ENCODE measurements around the gene ZNF385B. TPM values are rescaled to one million over a fixed set of nuclear protein-coding genes. Genes with fewer than 3 reads are reported as not detected.

The ZNF385B gene
- polyA plus RNA-seq, 4 donors, result 0.21 to 2.3 (median 0.22) TPM; not detected in 1

DNA sequence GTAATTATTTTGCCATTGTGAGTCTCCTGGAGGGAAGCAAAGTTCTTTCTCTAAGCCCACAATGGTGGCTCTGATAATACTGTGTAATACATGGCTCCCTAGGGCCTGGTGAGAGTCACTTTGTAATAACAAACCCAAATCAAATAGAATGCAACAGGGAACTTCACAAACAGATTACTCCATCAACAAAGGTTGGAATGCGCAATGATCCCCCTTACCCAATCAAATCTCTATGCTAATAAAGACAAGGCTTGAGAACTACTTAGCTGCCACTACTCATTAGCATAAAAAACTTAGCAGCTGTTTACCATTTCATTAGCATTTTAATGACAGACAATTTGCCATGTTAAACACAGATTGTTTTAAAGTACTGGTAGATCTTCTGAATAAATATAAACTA lies 311.2 kb downstream of the ZNF385B start:
- Histone ChIP-seq H3K4me3 (ENCODE audit: low read depth in 1 of 3, low read length in 3 of 3) (no peak overlapping the region), H3K9me3 (ENCODE audit: control insufficient read depth in 2 of 2, insufficient read depth in 1 of 2, low read depth in 1 of 2, low read length in 1 of 2) (no peaks in the 10 kb centered on the region), H3K27me3 (ENCODE audit: control insufficient read depth in 3 of 3, insufficient read depth in 3 of 3, low read length in 3 of 3) (no peaks in the 10 kb centered on the region), H3K36me3 (ENCODE audit: control insufficient read depth in 3 of 3, insufficient read depth in 2 of 3, low read depth in 1 of 3, low read length in 3 of 3) (no peaks in the 10 kb centered on the region), H3K4me1 (ENCODE audit: control insufficient read depth in 3 of 3, insufficient read depth in 2 of 3, low read depth in 1 of 3, low read length in 2 of 3) (no peaks in the 10 kb centered on the region), H3K27ac (ENCODE audit: low read depth in 1 of 3, low read length in 2 of 3) (no peak overlapping the region)
- 74 to 91% (median 88%) methylated on average over 1 of the region's 1 CpG for WGBS, 3 donors
- DNase-seq, result no peak
- no peak for FAIRE-seq

DNA sequence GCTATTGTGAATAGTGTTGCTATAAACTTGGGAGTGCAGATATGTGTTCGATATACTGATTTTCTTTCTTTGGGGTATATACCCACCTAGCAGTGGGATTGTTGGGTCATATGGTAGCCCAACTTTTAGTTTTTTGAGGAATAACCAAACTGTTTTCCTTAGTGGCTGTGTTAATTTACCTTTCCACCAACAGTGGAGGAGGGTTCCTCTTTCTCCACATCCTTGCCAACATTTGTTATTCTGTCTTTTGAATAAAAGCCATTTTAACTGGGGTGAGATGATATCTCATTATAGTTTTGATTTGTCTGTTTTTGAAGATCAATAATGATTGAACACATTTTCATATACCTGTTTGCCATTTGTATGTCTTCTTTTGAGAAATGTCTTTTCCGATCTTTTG lies 314.8 kb downstream of the ZNF385B start:
- Histone ChIP-seq H3K4me3 (ENCODE audit: low read depth in 1 of 3, low read length in 3 of 3) (no peak overlapping the region), H3K4me1 (ENCODE audit: control insufficient read depth in 3 of 3, insufficient read depth in 2 of 3, low read depth in 1 of 3, low read length in 2 of 3) (no peaks in the 10 kb centered on the region), H3K27ac (ENCODE audit: low read depth in 1 of 3, low read length in 2 of 3) (no peak overlapping the region), H3K9me3 (ENCODE audit: control insufficient read depth in 2 of 2, insufficient read depth in 1 of 2, low read depth in 1 of 2, low read length in 1 of 2) (no peaks in the 10 kb centered on the region), H3K36me3 (ENCODE audit: control insufficient read depth in 3 of 3, insufficient read depth in 2 of 3, low read depth in 1 of 3, low read length in 3 of 3) (no peaks in the 10 kb centered on the region), H3K27me3 (ENCODE audit: control insufficient read depth in 3 of 3, insufficient read depth in 3 of 3, low read length in 3 of 3) (no peaks in the 10 kb centered on the region)
- no peak for FAIRE-seq
- WGBS, 3 donors, result 85 to 93% (median 92%) methylated on average over 2 of the region's 2 CpGs
- no peak for DNase-seq

DNA sequence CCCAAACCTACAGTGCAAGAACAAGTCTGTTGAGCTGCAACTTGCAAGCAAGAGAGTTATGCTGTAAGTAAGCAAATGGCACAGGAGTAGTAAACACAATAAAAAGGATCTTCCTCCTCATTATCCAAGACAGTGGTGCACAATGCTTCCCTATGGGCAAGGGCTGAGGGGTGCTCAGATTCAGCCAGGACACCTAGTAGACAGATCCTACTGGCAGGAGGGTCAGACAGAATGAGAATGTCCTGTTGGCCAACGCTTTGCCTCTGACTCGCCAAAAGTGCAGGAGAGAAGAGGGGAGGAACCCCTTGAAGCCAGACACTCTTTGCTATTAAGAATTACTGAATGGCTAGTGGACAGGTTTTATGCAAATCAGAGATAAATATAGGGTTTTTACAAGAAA lies 316.4 kb downstream of the ZNF385B start:
- H3K9me3 ChIP-seq (ENCODE audit: control insufficient read depth in 2 of 2, insufficient read depth in 1 of 2, low read depth in 1 of 2, low read length in 1 of 2), result no peaks in the 10 kb centered on the region
- 76 to 86% (median 81%) methylated on average over 2 of the region's 2 CpGs for WGBS, 3 donors
- DNase-seq (no peak), FAIRE-seq (no peak)
- H3K4me3 ChIP-seq (ENCODE audit: low read depth in 1 of 3, low read length in 3 of 3), result no peak overlapping the region
- no peak overlapping the region for H3K27ac ChIP-seq (ENCODE audit: low read depth in 1 of 3, low read length in 2 of 3)
- no peaks in the 10 kb centered on the region for H3K4me1 ChIP-seq (ENCODE audit: control insufficient read depth in 3 of 3, insufficient read depth in 2 of 3, low read depth in 1 of 3, low read length in 2 of 3)
- H3K27me3 ChIP-seq (ENCODE audit: control insufficient read depth in 3 of 3, insufficient read depth in 3 of 3, low read length in 3 of 3), result no peaks in the 10 kb centered on the region
- H3K36me3 ChIP-seq (ENCODE audit: control insufficient read depth in 3 of 3, insufficient read depth in 2 of 3, low read depth in 1 of 3, low read length in 3 of 3), result no peaks in the 10 kb centered on the region

DNA sequence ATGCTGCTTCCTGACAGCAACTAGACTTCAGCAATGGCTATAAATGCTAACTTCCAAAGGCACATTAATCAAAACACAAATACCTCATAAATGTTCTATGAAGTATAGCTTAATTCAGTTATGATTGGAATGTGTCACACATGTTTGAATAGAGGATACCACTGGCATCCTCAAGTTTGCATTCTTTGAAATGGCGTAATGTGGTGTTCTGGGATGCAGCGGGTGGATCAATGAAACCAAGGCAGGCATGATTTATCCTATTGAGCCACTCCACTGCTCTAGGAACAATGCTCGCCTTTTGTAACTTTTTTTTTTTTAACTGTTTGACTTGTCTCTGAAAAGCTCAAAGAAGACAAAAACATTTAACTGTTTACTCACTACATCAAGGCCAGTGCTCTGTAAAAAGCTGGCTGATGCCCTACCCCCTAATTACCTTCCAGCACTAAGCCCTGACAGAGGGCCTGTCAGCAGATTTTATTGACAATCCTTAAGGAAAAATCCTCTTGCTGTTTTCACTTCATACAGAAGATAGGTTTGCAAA lies 318.0 kb downstream of the ZNF385B start:
- DNase-seq, result no peak
- Histone ChIP-seq H3K27ac (ENCODE audit: low read depth in 1 of 3, low read length in 2 of 3) (no peak overlapping the region), H3K4me3 (ENCODE audit: low read depth in 1 of 3, low read length in 3 of 3) (no peak overlapping the region), H3K4me1 (ENCODE audit: control insufficient read depth in 3 of 3, insufficient read depth in 2 of 3, low read depth in 1 of 3, low read length in 2 of 3) (no peaks in the 10 kb centered on the region), H3K36me3 (ENCODE audit: control insufficient read depth in 3 of 3, insufficient read depth in 2 of 3, low read depth in 1 of 3, low read length in 3 of 3) (no peaks in the 10 kb centered on the region), H3K27me3 (ENCODE audit: control insufficient read depth in 3 of 3, insufficient read depth in 3 of 3, low read length in 3 of 3) (no peaks in the 10 kb centered on the region), H3K9me3 (ENCODE audit: control insufficient read depth in 2 of 2, insufficient read depth in 1 of 2, low read depth in 1 of 2, low read length in 1 of 2) (peaks cover 0 to 3% of the 10 kb centered on the region in 2 donors)
- FAIRE-seq, result no peak
- 69 to 82% (median 80%) methylated on average over 3 of the region's 3 CpGs for WGBS, 3 donors

DNA sequence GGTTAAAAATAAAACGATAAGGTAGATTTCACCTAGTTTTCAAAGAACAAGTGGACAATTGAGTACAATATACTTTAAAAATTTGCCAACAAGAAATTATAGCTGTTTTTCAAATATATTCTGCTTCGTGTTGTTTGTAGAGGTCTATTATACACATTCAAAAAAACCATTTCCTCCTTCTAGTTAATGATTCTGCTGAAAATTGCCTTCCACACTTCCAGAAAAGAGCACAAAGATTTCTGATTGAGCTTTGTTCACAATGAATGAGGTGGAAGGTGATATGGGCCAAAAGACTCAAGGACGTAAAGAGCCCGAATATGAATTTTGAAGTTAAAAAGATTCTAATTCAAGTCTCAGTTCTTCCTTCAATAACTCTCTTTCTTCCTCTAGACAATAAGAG lies 319.8 kb downstream of the ZNF385B start:
- WGBS, 3 donors, result 51 to 66% (median 59%) methylated on average over 4 of the region's 4 CpGs
- no peaks in the 10 kb centered on the region for H3K4me1 ChIP-seq (ENCODE audit: control insufficient read depth in 3 of 3, insufficient read depth in 2 of 3, low read depth in 1 of 3, low read length in 2 of 3)
- H3K27ac ChIP-seq (ENCODE audit: low read depth in 1 of 3, low read length in 2 of 3), result no peak overlapping the region
- peaks cover 0 to 3% of the 10 kb centered on the region in 2 donors for H3K9me3 ChIP-seq (ENCODE audit: control insufficient read depth in 2 of 2, insufficient read depth in 1 of 2, low read depth in 1 of 2, low read length in 1 of 2)
- H3K36me3 ChIP-seq (ENCODE audit: control insufficient read depth in 3 of 3, insufficient read depth in 2 of 3, low read depth in 1 of 3, low read length in 3 of 3), result no peaks in the 10 kb centered on the region
- no peaks in the 10 kb centered on the region for H3K27me3 ChIP-seq (ENCODE audit: control insufficient read depth in 3 of 3, insufficient read depth in 3 of 3, low read length in 3 of 3)
- DNase-seq (no peak), FAIRE-seq (no peak)
- H3K4me3 ChIP-seq (ENCODE audit: low read depth in 1 of 3, low read length in 3 of 3), result no peak overlapping the region

DNA sequence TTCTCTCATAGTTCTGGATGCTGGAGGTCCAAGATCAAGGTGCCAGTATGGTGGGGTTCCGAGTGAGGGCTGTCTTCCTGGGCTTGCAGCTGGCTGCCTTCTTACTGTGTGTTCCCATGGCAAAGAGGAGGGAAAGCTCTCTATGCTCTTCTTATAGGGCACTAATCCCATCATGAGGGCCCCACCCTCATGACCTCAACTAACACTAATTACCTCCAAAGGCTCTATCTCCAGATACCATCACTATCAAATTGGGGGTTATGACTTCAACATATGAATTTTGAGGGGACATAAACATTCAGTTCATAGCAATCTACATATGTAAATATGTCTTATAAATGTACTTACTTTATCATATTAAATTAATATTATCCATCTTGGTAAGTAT lies 322.3 kb downstream of the ZNF385B start:
- H3K27me3 ChIP-seq (ENCODE audit: control insufficient read depth in 3 of 3, insufficient read depth in 3 of 3, low read length in 3 of 3), result no peaks in the 10 kb centered on the region
- WGBS, 3 donors, result 76 to 90% (median 88%) methylated on average over 1 of the region's 1 CpG
- no peaks in the 10 kb centered on the region for H3K36me3 ChIP-seq (ENCODE audit: control insufficient read depth in 3 of 3, insufficient read depth in 2 of 3, low read depth in 1 of 3, low read length in 3 of 3)
- H3K9me3 ChIP-seq (ENCODE audit: control insufficient read depth in 2 of 2, insufficient read depth in 1 of 2, low read depth in 1 of 2, low read length in 1 of 2), result peaks cover 0 to 3% of the 10 kb centered on the region in 2 donors
- H3K4me3 ChIP-seq (ENCODE audit: low read depth in 1 of 3, low read length in 3 of 3), result no peak overlapping the region
- DNase-seq (no peak), FAIRE-seq (no peak)
- H3K4me1 ChIP-seq (ENCODE audit: control insufficient read depth in 3 of 3, insufficient read depth in 2 of 3, low read depth in 1 of 3, low read length in 2 of 3), result no peaks in the 10 kb centered on the region
- no peak overlapping the region for H3K27ac ChIP-seq (ENCODE audit: low read depth in 1 of 3, low read length in 2 of 3)

DNA sequence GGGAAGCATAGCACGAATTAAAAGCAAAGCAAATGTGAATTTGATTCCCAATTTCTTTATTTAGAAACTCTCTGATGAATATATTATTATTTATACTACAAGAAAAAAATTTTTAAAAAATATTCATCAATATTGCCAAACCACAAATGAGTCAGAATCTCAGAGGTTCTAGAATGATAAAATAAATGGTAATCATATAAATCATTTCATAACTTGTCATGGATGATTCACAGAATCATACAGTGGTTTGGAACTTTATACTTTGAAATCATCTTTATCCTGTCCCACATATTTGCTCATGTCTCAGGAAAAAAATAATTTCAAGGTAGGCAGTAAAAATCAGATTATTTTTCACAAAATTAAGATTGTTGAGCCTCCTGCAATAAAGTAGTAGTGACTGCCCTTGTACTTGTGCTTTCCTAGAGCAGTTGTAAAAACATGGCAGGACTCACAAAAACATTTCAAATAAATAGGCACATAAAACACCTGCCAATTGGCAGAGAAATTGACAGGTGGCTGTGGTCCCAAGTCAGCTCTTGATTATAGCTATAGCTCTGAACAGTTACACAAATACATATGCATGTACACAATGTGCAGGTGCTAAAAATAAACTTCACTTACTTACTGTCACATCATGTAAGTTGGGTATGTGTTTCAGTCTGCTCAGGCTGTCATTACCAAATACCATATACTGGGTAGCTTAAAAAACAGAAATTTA lies 322.8 kb downstream of the ZNF385B start:
- peaks cover 0 to 3% of the 10 kb centered on the region in 2 donors for H3K9me3 ChIP-seq (ENCODE audit: control insufficient read depth in 2 of 2, insufficient read depth in 1 of 2, low read depth in 1 of 2, low read length in 1 of 2)
- no peak overlapping the region for H3K27ac ChIP-seq (ENCODE audit: low read depth in 1 of 3, low read length in 2 of 3)
- no peaks in the 10 kb centered on the region for H3K4me1 ChIP-seq (ENCODE audit: control insufficient read depth in 3 of 3, insufficient read depth in 2 of 3, low read depth in 1 of 3, low read length in 2 of 3)
- no peak overlapping the region for H3K4me3 ChIP-seq (ENCODE audit: low read depth in 1 of 3, low read length in 3 of 3)
- H3K36me3 ChIP-seq (ENCODE audit: control insufficient read depth in 3 of 3, insufficient read depth in 2 of 3, low read depth in 1 of 3, low read length in 3 of 3), result no peaks in the 10 kb centered on the region
- H3K27me3 ChIP-seq (ENCODE audit: control insufficient read depth in 3 of 3, insufficient read depth in 3 of 3, low read length in 3 of 3), result no peaks in the 10 kb centered on the region
- WGBS, 3 donors, result 50 to 73% (median 56%) methylated on average over 1 of the region's 1 CpG
- DNase-seq, result no peak
- no peak for FAIRE-seq

DNA sequence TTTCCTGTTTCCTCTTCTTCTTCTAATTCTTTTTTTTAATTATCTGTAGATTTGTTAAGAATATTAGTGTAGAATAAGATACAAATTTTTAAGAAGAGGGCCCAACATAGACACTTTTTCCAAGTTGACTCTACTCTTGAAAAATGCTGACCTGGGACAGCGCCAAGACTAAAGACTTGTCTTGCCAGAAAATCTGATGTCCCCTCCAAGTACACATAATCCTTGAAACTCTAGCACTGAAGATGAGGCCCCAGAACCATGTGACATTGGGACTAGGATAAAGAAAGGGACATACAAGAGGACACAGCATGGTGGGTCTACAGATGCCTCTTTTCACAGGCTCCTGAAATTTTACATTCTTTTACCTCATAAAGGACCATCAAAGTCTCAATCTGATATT lies 325.2 kb downstream of the ZNF385B start:
- H3K4me1 ChIP-seq (ENCODE audit: control insufficient read depth in 3 of 3, insufficient read depth in 2 of 3, low read depth in 1 of 3, low read length in 2 of 3), result no peaks in the 10 kb centered on the region
- WGBS, 3 donors, result 92 to 97% (median 93%) methylated on average over 1 of the region's 1 CpG
- H3K27me3 ChIP-seq (ENCODE audit: control insufficient read depth in 3 of 3, insufficient read depth in 3 of 3, low read length in 3 of 3), result no peaks in the 10 kb centered on the region
- FAIRE-seq (no peak), DNase-seq (no peak)
- no peaks in the 10 kb centered on the region for H3K36me3 ChIP-seq (ENCODE audit: control insufficient read depth in 3 of 3, insufficient read depth in 2 of 3, low read depth in 1 of 3, low read length in 3 of 3)
- no peak overlapping the region for H3K27ac ChIP-seq (ENCODE audit: low read depth in 1 of 3, low read length in 2 of 3)
- peaks cover 0 to 3% of the 10 kb centered on the region in 2 donors for H3K9me3 ChIP-seq (ENCODE audit: control insufficient read depth in 2 of 2, insufficient read depth in 1 of 2, low read depth in 1 of 2, low read length in 1 of 2)
- no peak overlapping the region for H3K4me3 ChIP-seq (ENCODE audit: low read depth in 1 of 3, low read length in 3 of 3)

DNA sequence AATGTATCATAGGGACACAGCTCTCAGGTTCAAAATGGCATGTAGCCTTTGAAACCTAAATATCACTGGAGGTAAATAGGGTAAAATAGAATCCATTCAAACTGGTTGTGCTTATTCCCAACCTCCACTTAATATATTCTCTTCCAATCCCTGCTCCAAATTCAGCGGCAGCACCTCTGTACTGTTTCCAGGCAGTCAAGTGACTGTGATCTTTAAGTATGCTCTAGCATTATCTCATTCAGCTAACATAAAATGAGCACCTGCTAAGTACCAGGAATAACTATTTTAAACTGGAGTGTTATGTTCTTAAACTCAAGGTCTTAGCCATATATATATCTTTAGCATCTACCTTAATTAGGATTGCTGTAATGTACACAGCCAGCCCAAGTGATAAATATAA lies 327.5 kb downstream of the ZNF385B start:
- 91 to 96% (median 94%) methylated on average over 1 of the region's 1 CpG for WGBS, 3 donors
- DNase-seq (no peak), FAIRE-seq (no peak)
- Histone ChIP-seq H3K9me3 (ENCODE audit: control insufficient read depth in 2 of 2, insufficient read depth in 1 of 2, low read depth in 1 of 2, low read length in 1 of 2) (peaks cover 0 to under 1% of the 10 kb centered on the region in 2 donors), H3K36me3 (ENCODE audit: control insufficient read depth in 3 of 3, insufficient read depth in 2 of 3, low read depth in 1 of 3, low read length in 3 of 3) (no peaks in the 10 kb centered on the region), H3K4me1 (ENCODE audit: control insufficient read depth in 3 of 3, insufficient read depth in 2 of 3, low read depth in 1 of 3, low read length in 2 of 3) (no peaks in the 10 kb centered on the region), H3K27ac (ENCODE audit: low read depth in 1 of 3, low read length in 2 of 3) (no peak overlapping the region), H3K27me3 (ENCODE audit: control insufficient read depth in 3 of 3, insufficient read depth in 3 of 3, low read length in 3 of 3) (no peaks in the 10 kb centered on the region), H3K4me3 (ENCODE audit: low read depth in 1 of 3, low read length in 3 of 3) (no peak overlapping the region)
